GM13976 (cell line): ENCODE results near the gene LRMDA.

Source experiments
- DNase-seq: peaks from one replicate; pipeline ENCODE4 v3.0.0; 2012; ENCODE audit warnings: low spot score
- in situ Hi-C: fragments of 300-500 bp; cut with MboI; formaldehyde crosslinking; loops from one replicate; pipeline ENCODE4 v1.12.0; 2022; ENCODE audit warnings: low sequenced_read_pairs, mixed read lengths, inconsistent platforms; ENCODE audit not compliant: unreplicated experiment
- TF ChIP-seq, protein P1 (sequence below): IDR thresholded peaks from 2 replicates; pipeline ENCODE4 v1.5.1; 2012; ENCODE audit warnings: borderline replicate concordance, mild to moderate bottlenecking; ENCODE audit not compliant: insufficient read depth; ENCODE audit errors: extremely low read depth, missing control alignments, control extremely low read depth

LRMDA gene

DNA sequence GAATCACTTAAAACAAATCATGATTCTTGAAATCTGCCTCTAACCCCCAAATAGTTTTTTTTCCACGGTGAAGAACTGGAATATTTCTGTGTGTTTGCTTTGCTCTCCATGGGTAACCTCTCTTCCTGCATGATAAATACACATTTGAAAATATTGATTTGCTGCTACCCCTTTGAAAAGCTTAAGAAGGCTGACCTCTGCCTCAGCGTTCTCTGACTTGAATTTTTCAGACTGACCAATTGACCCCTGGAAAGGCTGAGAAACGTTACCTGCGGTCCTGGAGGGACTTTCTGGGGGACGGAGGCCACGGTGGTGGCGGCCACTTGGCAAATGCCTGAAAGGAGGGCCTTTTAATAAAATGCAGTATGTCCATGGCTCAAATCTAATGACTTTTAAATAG is 520.2 kb downstream of the LRMDA start:
- DNase-seq, result no peak
- in situ Hi-C loops, result no loop called here
- TF ChIP-seq, protein P1, sequence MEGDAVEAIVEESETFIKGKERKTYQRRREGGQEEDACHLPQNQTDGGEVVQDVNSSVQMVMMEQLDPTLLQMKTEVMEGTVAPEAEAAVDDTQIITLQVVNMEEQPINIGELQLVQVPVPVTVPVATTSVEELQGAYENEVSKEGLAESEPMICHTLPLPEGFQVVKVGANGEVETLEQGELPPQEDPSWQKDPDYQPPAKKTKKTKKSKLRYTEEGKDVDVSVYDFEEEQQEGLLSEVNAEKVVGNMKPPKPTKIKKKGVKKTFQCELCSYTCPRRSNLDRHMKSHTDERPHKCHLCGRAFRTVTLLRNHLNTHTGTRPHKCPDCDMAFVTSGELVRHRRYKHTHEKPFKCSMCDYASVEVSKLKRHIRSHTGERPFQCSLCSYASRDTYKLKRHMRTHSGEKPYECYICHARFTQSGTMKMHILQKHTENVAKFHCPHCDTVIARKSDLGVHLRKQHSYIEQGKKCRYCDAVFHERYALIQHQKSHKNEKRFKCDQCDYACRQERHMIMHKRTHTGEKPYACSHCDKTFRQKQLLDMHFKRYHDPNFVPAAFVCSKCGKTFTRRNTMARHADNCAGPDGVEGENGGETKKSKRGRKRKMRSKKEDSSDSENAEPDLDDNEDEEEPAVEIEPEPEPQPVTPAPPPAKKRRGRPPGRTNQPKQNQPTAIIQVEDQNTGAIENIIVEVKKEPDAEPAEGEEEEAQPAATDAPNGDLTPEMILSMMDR, result no peak

DNA sequence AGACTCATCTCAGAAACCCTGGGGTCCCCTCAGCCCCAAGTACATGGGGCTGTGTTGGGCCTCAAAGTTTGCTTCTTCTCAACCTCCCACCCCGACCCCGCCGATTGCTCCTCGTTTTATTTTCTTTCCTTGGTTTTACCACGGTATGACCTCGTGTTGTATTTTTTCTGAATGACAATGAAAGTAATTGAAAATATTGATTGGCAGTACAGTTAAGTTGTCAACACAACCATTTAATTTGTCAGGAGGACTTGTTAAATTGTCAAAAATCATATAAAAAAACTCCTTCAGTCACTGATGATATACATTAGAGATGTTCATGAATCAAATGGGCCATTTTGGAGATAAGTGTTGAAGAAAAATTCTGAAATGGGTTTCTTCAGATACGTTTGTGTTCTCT is 520.7 kb downstream of the LRMDA start:
- TF ChIP-seq, protein P1, result no peak

DNA sequence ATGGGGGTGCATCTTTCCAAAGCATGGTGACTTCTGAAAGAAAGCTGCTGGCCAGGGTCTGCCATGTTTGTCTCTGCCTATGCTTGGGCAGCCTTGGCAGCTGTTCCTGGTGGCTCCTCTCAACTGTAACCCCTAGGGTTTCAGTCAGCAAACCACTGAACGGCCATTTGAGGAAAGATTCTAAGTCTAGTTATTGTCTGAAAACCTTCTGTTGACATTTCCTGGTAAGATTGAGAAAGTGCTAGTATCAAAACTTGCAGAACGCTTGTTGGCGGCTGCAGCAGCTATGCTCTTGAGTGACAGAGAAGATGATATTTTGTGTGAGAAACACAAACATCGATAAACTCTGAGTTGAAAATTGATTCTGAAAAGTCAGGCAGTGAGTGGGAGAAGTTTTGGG is 523.1 kb downstream of the LRMDA start:
- no peak for DNase-seq
- TF ChIP-seq, protein P1, result no peak
- in situ Hi-C loops, result no loop called here

More for the DNA sequence above, 520.7 kb downstream of the LRMDA start:
- no peak for DNase-seq
- in situ Hi-C loops, result no loop called here

DNA sequence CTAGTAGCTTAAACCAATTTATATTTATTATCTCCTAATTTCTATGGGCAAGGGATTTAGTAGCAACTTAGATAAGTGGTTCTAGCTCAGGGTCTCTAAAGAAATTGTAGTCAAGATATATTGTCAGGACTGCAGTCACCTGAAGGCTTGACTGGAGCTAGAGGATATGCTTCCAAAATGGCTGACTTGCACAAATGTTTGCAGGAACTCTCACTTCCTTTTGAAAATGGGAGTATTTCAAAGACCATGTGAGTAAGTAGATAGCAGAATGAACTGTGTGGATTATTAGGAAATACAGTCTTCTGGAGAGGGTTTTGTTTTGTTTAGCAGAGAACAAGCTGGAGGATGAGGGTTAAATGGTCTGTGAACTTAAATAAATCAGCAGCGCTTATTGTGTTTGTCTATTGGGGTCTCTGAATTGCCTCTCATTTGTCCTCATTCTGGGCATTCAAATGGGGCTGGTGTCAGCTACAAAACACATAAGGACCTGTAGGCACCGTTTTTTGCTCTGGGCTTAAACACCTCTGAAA is 524.6 kb downstream of the LRMDA start:
- no peak for DNase-seq
- in situ Hi-C loops, result no loop called here

DNA sequence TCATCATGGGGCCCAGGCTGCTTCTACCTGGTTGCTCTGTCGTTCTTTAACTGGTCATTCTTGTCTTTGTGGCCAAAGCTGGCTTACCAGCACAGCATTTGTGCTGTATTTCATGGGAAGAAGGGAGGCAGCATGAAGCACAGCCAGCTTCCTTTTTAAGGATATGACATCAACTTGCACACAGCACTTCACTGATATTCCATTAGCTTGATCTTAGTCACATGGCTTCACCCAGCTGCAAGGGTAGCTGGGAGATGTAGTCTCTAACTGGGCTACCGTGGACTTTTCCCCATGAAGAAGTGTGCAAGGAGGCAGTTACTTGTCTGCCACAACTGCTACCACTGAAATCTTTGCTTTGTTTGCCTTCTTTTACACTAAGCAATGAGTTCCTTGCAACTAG is 525.2 kb downstream of the LRMDA start:
- in situ Hi-C loops, result no loop called here
- TF ChIP-seq, protein P1, result no peak
- DNase-seq, result no peak

More for the DNA sequence above, 524.6 kb downstream of the LRMDA start:
- TF ChIP-seq, protein P1, result no peak

DNA sequence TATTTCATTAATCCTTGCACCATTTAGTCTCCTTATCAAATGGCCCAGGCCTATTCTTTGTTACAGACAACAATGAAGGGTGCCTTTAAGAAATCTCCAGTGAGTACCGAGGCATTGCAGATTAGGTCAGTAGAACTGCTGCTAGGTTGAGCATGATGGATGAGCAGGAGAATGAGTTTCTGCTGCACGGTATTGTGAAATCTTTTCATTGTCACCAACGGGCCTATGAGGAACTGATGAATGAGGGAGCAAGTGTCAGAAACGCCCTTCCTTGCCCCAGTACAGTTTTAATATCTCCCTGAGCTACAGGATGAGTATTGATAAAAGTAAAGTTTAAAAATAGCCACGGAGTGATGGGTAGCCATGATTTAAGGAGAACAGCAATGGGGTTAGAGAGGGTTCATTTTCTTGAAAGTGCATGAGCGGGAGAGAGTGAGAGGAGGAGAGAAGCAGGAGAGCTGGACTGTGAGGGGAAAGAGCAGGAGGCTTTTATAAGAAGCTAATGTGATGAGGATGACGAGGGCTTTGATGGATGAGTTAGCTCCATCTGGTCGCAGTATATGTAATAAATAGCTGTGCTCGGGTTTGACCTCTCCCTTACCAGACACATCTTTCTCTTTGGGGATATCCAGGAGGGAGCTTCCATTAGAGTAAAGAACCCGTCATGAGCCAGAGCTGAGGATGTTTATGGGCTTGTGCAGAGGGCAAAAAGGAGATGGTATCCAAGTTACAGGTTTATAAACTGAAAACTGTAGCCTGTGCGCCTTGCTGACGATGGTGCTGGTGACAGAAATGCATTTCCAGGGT is 526.1 kb downstream of the LRMDA start:
- TF ChIP-seq, protein P1, result no peak
- DNase-seq, result no peak
- in situ Hi-C loops, result no loop called here
